Pancreas (tissue), 10 donors: Measurements from ENCODE around the gene LDHB. TPM values are rescaled to one million over a fixed set of nuclear protein-coding genes. Genes with fewer than 3 reads are reported as not detected.

ENCODE experiments used
- ATAC-seq, 4 donors: fragments of 200-7000 bp; cut with Tn5 transposase; one replicate each; pipeline versions ENCODE4 v1.8.0 to v1.9.1; 2020; ENCODE audit warnings: mild to moderate bottlenecking in 4 of 4, moderate library complexity in 4 of 4
- DNase-seq, 6 donors: peaks; one replicate each; pipeline ENCODE4 v3.0.0-alpha.2; 2020
- FAIRE-seq: peaks from 2 replicates; lab custom pipeline; 2012; peaks lifted over from hg19 to GRCh38; lab: Jason Lieb, UNC
- H3K27ac ChIP-seq, 4 donors: fragments of 200-600 bp; sonication (generic); 1 replicate in 3 of 4; 2 replicates in 1 of 4; pipeline versions ENCODE4 v1.5.0 to v1.8.0; 2020
- H3K27me3 ChIP-seq, 4 donors: fragments of 200-600 bp; one replicate each; pipeline ENCODE4 v1.8.0; 2021
- H3K36me3 ChIP-seq, 3 donors: fragments of 200-600 bp; sonication (generic) in 1 of 3; one replicate each; pipeline versions ENCODE4 v1.5.0 to v1.8.0; 2020 to 2021
- H3K4me1 ChIP-seq, 3 donors: fragments of 200-600 bp; one replicate each; pipeline ENCODE4 v1.8.0; 2021
- H3K4me3 ChIP-seq, 4 donors: fragments of 200-600 bp; sonication (generic) in 2 of 4; one replicate each; pipeline versions ENCODE4 v1.5.0 to v1.8.0; 2020 to 2021
- H3K9me3 ChIP-seq, 4 donors: fragments of 200-600 bp; one replicate each; pipeline ENCODE4 v1.8.0; 2021
- WGBS, 2 donors: extraction: QIAGEN DNeasy Blood & Tissue Kit; methylation state at CpG; one replicate each; pipeline ENCODE4 v1.1.7; 2013; 5-methylcytosine and 5-hydroxymethylcytosine counted together
- intact Hi-C, 3 donors: fragments of 100-400 bp; cut with DNase I; formaldehyde crosslinking; loops; one replicate each; pipeline versions ENCODE4 v1.11.1 to v1.14.2; 2022
- polyA plus RNA-seq, 2 donors: library from polyadenylated mRNA; stranded (reverse); fragments of 200-250 nt; gene quantifications; one replicate each; pipeline ENCODE4 v1.2.3, GENCODE V29; 2013
- total RNA-seq, 6 donors: library from RNA; stranded (reverse); fragmentation: NEBNext Ultra II Directional in 4 of 6; extraction: Animal tissue kit (Norgen Biotek cat#: 25700) in 4 of 6; gene quantifications; one replicate each; pipeline versions ENCODE4 v1.2.1 to v1.2.4, GENCODE V29; 2021 to 2023
- TF ChIP-seq, protein P1 (sequence below), 4 donors: fragments of 200-600 bp; sonication (generic) in 3 of 4; IDR thresholded peaks; one replicate each; pipeline versions ENCODE4 v1.5.0 to v1.8.0; 2021; ENCODE audit warnings: antibody characterized with exemption in 4 of 4
- donor health status: healthy with polysubstance abuse.
- donor health status: DM: no; HTN: no; CAD: no; lungs with moderate emphysema.
- donor health status: DM: no; HTN: no; CAD: no.
- donor health status: control.
- donor health status: control.
- donor health status: Bipolar disorder and iron deficiency.
- donor health status: DM: yes; HTN: yes; CAD: no.
- donor health status: DM: no; HTN: no; CAD: no.
- donor health status: DM: no; HTN: no; CAD: no.
- donor health status: DM: yes; HTN: yes; CAD: no.

Gene LDHB
- total and polyA plus RNA-seq, 8 donors: 97.6 to 364 (median 221) TPM

GRCh38 chr12:21638054-21638891 lies 19.4 kb downstream of the LDHB start:
- Histone ChIP-seq H3K36me3 (peaks cover 0 to 29% (median 0%) of the 10 kb centered on the region in 3 donors), H3K9me3 (no peaks in the 10 kb centered on the region), H3K27me3 (no peaks in the 10 kb centered on the region), H3K27ac (peak overlapping the region in 3 of 4 donors; percentile 11 to 69 (median 63)), H3K4me1 (peaks cover 40 to 50% (median 46%) of the 10 kb centered on the region in 3 donors), H3K4me3 (peak overlapping the region in 1 of 4 donors; percentile 1)
- intact Hi-C loops: no loop called here
- FAIRE-seq (peak; percentile 29), DNase-seq (no peak), ATAC-seq (peak; percentile 86 to 92 (median 90))
- TF ChIP-seq, protein P1, sequence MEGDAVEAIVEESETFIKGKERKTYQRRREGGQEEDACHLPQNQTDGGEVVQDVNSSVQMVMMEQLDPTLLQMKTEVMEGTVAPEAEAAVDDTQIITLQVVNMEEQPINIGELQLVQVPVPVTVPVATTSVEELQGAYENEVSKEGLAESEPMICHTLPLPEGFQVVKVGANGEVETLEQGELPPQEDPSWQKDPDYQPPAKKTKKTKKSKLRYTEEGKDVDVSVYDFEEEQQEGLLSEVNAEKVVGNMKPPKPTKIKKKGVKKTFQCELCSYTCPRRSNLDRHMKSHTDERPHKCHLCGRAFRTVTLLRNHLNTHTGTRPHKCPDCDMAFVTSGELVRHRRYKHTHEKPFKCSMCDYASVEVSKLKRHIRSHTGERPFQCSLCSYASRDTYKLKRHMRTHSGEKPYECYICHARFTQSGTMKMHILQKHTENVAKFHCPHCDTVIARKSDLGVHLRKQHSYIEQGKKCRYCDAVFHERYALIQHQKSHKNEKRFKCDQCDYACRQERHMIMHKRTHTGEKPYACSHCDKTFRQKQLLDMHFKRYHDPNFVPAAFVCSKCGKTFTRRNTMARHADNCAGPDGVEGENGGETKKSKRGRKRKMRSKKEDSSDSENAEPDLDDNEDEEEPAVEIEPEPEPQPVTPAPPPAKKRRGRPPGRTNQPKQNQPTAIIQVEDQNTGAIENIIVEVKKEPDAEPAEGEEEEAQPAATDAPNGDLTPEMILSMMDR (IDR thresholded peaks at IDR 0.05): no peak
- WGBS, 2 donors: 11 to 15% methylated on average over 1 of the region's 1 CpG

GRCh38 chr12:21634245-21634644 lies 23.4 kb downstream of the LDHB start:
- FAIRE-seq (no peak), ATAC-seq (no peak), DNase-seq (no peak)
- intact Hi-C loops: no loop called here
- Histone ChIP-seq H3K27ac (no peak overlapping the region), H3K9me3 (no peaks in the 10 kb centered on the region), H3K36me3 (peaks cover 0 to 14% (median 0%) of the 10 kb centered on the region in 3 donors), H3K4me1 (peaks cover 26 to 29% (median 28%) of the 10 kb centered on the region in 3 donors), H3K4me3 (no peak overlapping the region), H3K27me3 (no peaks in the 10 kb centered on the region)
- WGBS, 2 donors: 96 to 99% methylated on average over 3 of the region's 3 CpGs
- TF ChIP-seq, protein P1 (IDR thresholded peaks at IDR 0.05): no peak

DNA sequence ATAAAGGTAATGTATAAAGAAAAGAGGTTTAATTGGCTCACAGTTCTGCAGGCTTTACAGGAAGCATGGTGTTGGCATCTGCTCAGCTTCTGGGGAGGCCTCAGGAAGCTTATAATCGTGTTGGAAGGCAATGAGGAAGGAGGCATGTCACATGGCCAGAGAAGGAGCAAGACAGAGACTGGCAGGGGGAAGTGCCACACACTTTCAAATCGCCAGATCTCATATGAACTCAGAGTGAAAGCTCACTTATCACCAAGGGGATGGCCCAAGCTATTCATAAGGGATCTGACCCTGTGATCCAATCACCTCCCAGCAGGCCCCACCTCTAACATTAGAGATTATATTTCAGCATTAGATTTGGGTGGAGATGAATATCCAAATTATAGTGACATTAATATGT lies 26.3 kb downstream of the LDHB start:
- intact Hi-C loops: no loop called here
- 47 to 54% methylated on average over 2 of the region's 2 CpGs for WGBS, 2 donors

GRCh38 chr12:21627924-21628323 lies 29.7 kb downstream of the LDHB start:
- H3K27ac ChIP-seq: no peak overlapping the region
- TF ChIP-seq, protein P1 (IDR thresholded peaks at IDR 0.05): no peak
- DNase-seq: peak in 2 of 6 donors; percentile 36 to 49
- intact Hi-C loops: no loop called here
- WGBS, 2 donors: 32 to 35% methylated on average over 2 of the region's 2 CpGs
- peak; percentile 81 to 93 (median 89) for ATAC-seq
- no peak for FAIRE-seq
- no peaks in the 10 kb centered on the region for H3K27me3 ChIP-seq
- no peaks in the 10 kb centered on the region for H3K4me1 ChIP-seq
- no peaks in the 10 kb centered on the region for H3K9me3 ChIP-seq
- no peak overlapping the region for H3K4me3 ChIP-seq
- no peaks in the 10 kb centered on the region for H3K36me3 ChIP-seq

More for the DNA sequence above, 26.3 kb downstream of the LDHB start:
- ATAC-seq (no peak), DNase-seq (no peak), FAIRE-seq (no peak)
- Histone ChIP-seq H3K9me3 (no peaks in the 10 kb centered on the region), H3K27ac (no peak overlapping the region), H3K4me1 (peaks cover 2 to 4% (median 3%) of the 10 kb centered on the region in 3 donors), H3K4me3 (no peak overlapping the region), H3K27me3 (no peaks in the 10 kb centered on the region), H3K36me3 (peaks cover 0 to 14% (median 0%) of the 10 kb centered on the region in 3 donors)
- TF ChIP-seq, protein P1 (IDR thresholded peaks at IDR 0.05): no peak

DNA sequence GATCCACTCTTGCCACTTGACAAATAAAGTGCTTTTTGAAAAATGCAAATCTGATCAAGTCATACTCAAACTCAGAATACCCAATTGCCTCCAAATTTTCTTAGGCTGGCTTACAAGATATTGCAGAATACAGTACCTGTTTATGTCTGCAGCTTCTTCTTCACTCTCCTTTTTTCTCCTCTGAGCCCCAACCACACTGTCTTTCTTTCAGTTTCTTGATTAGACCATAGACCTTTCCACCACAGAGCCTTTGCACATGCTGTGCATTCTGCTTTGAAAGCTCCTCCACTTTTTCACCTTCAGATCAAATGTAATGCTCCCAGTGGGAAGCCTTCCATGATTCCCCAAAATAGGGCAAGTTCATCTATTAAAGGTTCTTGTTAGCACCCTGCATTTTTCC lies 39.1 kb downstream of the LDHB start:
- TF ChIP-seq, protein P1 (IDR thresholded peaks at IDR 0.05): no peak
- FAIRE-seq (no peak), ATAC-seq (no peak), DNase-seq (no peak)
- Histone ChIP-seq H3K27ac (no peak overlapping the region), H3K4me1 (peaks cover 0 to 19% (median 5%) of the 10 kb centered on the region in 3 donors), H3K4me3 (no peak overlapping the region), H3K27me3 (no peaks in the 10 kb centered on the region), H3K9me3 (no peaks in the 10 kb centered on the region), H3K36me3 (no peaks in the 10 kb centered on the region)
- intact Hi-C loops: no loop called here
